HEK293 (cell line): Measurements from ENCODE around the gene ZC3H4.

Experiments
- CTCF ChIA-PET: fragments of 350-600 bp; formaldehyde crosslinking; extraction: SDS; loops from one replicate; lab custom pipeline; 2021; ENCODE audit warnings: antibody characterized with exemption; lab: Yijun Ruan, JAX
- POLR2A ChIA-PET: fragments of 300-600 bp; formaldehyde crosslinking; extraction: SDS; loops from one replicate; lab custom pipeline; 2020; ENCODE audit warnings: antibody characterized with exemption, inconsistent platforms; lab: Yijun Ruan, JAX
- H3K27ac ChIP-seq: fragments of 200-500 bp; sonication (Bioruptor generic); 2 replicates; pipeline ENCODE4 v1.5.1; 2014; ENCODE audit warnings: low read depth, low read length, control low read depth, inconsistent platforms; ENCODE audit errors: extremely low read depth
- H3K36me3 ChIP-seq, 2 experiments: fragments of 200-500 bp in 1 of 2; sonication (Bioruptor generic) in 1 of 2; 1 replicate in 1 of 2; 2 replicates in 1 of 2; pipeline ENCODE4 v1.5.1; 2014 to 2017; ENCODE audit warnings: inconsistent platforms in 2 of 2, low read length in 2 of 2; ENCODE audit not compliant: control insufficient read depth in 2 of 2, insufficient read depth in 1 of 2
- H3K4me1 ChIP-seq: fragments of 200-500 bp; sonication (Bioruptor generic); 2 replicates; pipeline ENCODE4 v1.5.1; 2014; ENCODE audit warnings: mild to moderate bottlenecking, low read length, inconsistent platforms; ENCODE audit not compliant: control insufficient read depth, insufficient read depth
- H3K4me3 ChIP-seq: 2 replicates; pipeline ENCODE4 v1.5.1; 2011; ENCODE audit warnings: low read depth, mild to moderate bottlenecking, control low read depth, low read length, moderate library complexity
- H3K9me3 ChIP-seq: fragments of 200-500 bp; sonication (Bioruptor generic); 2 replicates; pipeline ENCODE4 v1.5.1; 2014; ENCODE audit warnings: low read depth, low read length, inconsistent platforms; ENCODE audit not compliant: control insufficient read depth, insufficient read depth
- PRDM10 ChIP-seq: fragments of 450-650 bp; formaldehyde crosslinking; IDR thresholded peaks from 2 replicates; pipeline ENCODE4 v1.5.1; 2016; ENCODE audit warnings: missing biosample characterization, missing genetic modification characterization
- SP2 ChIP-seq: fragments of 450-650 bp; formaldehyde crosslinking; IDR thresholded peaks from 2 replicates; pipeline ENCODE4 v1.5.1; 2016; ENCODE audit warnings: missing biosample characterization, missing genetic modification characterization
- ZBTB26 ChIP-seq: fragments of 450-650 bp; formaldehyde crosslinking; optimal IDR thresholded peaks from 2 replicates; pipeline ENCODE3; 2016; ENCODE audit warnings: missing biosample characterization, mild to moderate bottlenecking, missing genetic modification characterization
- ZFP69B ChIP-seq: fragments of 450-650 bp; formaldehyde crosslinking; IDR thresholded peaks from 2 replicates; pipeline ENCODE4 v1.5.1; 2016; ENCODE audit warnings: missing biosample characterization, missing genetic modification characterization
- ZNF639 ChIP-seq: fragments of 450-650 bp; formaldehyde crosslinking; IDR thresholded peaks from 2 replicates; pipeline ENCODE4 v1.5.1; 2016; ENCODE audit warnings: missing biosample characterization, missing genetic modification characterization
- ZNF791 ChIP-seq: fragments of 450-650 bp; formaldehyde crosslinking; IDR thresholded peaks from 2 replicates; pipeline ENCODE4 v1.5.1; 2016; ENCODE audit warnings: missing biosample characterization, missing genetic modification characterization
- ZSCAN16 ChIP-seq: fragments of 450-650 bp; formaldehyde crosslinking; IDR thresholded peaks from 2 replicates; pipeline ENCODE4 v1.5.1; 2016; ENCODE audit warnings: missing biosample characterization, missing genetic modification characterization
- ZSCAN23 ChIP-seq: fragments of 450-650 bp; formaldehyde crosslinking; IDR thresholded peaks from 2 replicates; pipeline ENCODE4 v1.5.1; 2016; ENCODE audit warnings: missing biosample characterization, missing genetic modification characterization
- TF ChIP-seq, protein P1 (sequence below): fragments of 450-650 bp; formaldehyde crosslinking; IDR thresholded peaks from 2 replicates; pipeline ENCODE4 v1.5.1; 2016; ENCODE audit warnings: missing biosample characterization, missing genetic modification characterization

ZC3H4 gene

GRCh38 chr19:47098608-47099007, 15.0 kb downstream of the ZC3H4 start:
- POLR2A ChIA-PET, result interaction anchor here (0.7 to 2.4 kb wide), 4 partner anchors 9 to 310 kb away, joined by 3 to 11 read pairs (median 5); partner anchors contain the start of genes SLC1A5 and ZC3H4
- TF ChIP-seq PRDM10 (tag by site-specific recombination) (peak; percentile 81), SP2 (no peak), ZNF639 (no peak)
- CTCF ChIA-PET, result interaction anchor here (0.6 to 1.6 kb wide), 8 partner anchors 11 to 364 kb away, joined by 3 to 8 read pairs (median 4); partner anchors contain the start of gene ZC3H4
- Histone ChIP-seq H3K9me3 (no peaks in the 10 kb centered on the region), H3K4me1 (no peaks in the 10 kb centered on the region), H3K36me3 (peaks cover 13 to 49% of the 10 kb centered on the region in 2 experiments), H3K4me3 (no peak overlapping the region), H3K27ac (no peak overlapping the region)

DNA sequence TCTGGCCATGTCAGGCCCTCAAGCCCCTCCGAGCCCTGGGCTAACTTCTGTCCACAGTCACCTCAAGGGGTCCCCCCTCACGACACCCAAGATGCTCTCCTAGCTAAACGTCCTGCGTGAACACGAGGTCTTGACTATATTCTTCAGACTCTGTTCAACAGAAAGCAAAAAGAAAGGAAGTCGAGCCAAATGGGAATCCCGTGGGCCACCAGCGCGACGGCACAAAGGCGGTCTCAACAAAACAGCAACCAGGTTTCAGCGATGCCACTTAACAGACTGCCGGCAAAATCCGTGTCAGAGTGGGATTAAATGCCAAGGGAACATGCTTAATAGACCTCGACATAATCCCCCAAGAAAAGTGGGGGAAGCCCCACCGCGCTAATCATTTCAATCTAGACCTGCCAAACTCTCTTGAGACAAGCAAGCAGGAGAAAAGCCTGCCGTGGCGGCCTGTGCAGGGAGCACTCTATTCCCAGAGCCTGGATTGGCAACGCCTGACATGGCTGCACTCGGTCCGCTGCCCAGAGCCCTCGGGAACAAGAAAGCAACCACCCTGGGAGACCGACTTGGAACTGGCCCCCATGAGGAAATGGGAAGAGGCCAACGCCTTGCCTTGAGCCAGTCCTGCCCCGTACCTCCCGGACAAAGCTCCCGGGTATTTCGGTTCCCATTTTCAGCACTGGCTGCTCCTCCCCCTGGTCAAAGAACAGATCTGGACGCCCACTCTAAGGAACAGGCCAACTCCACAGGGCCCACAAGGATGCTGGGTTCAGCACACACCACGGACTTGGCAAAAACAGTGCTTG, 16.0 kb downstream of the ZC3H4 start:
- TF ChIP-seq ZSCAN16 (tag by site-specific recombination), result no peak
- TF ChIP-seq ZSCAN23 (tag by site-specific recombination), result no peak
- TF ChIP-seq ZNF791 (tag by site-specific recombination), result no peak
- TF ChIP-seq, protein P1, sequence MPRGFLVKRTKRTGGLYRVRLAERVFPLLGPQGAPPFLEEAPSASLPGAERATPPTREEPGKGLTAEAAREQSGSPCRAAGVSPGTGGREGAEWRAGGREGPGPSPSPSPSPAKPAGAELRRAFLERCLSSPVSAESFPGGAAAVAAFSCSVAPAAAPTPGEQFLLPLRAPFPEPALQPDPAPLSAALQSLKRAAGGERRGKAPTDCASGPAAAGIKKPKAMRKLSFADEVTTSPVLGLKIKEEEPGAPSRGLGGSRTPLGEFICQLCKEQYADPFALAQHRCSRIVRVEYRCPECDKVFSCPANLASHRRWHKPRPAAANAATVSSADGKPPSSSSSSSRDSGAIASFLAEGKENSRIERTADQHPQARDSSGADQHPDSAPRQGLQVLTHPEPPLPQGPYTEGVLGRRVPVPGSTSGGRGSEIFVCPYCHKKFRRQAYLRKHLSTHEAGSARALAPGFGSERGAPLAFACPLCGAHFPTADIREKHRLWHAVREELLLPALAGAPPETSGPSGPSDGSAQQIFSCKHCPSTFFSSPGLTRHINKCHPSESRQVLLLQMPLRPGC (tag by site-specific recombination), result no peak
- TF ChIP-seq ZBTB26 (tag by site-specific recombination), result no peak
- TF ChIP-seq ZFP69B (tag by site-specific recombination), result no peak
- peak; percentile 8; the same call in 1 of the 2 replicates for TF ChIP-seq PRDM10 (tag by site-specific recombination)
- no peak overlapping the region for H3K4me3 ChIP-seq
- H3K36me3 ChIP-seq, result peaks cover 23 to 58% of the 10 kb centered on the region in 2 experiments
- ChIA-PET POLR2A (interaction anchor here (0.7 to 2.4 kb wide), 3 partner anchors 16 to 309 kb away, joined by 3 to 11 read pairs (median 4); partner anchors contain the start of genes SLC1A5 and ZC3H4), CTCF (interaction anchor here (1.3 to 1.6 kb wide), 3 partner anchors 18 to 106 kb away, joined by 3 to 5 read pairs (median 4); no protein-coding TSS in a partner anchor)
- no peaks in the 10 kb centered on the region for H3K4me1 ChIP-seq
- H3K27ac ChIP-seq, result no peak overlapping the region; the same call in 1 of the 2 replicates
- H3K9me3 ChIP-seq, result no peaks in the 10 kb centered on the region
